HCT116 (cell line): ENCODE data around the gene PPP1R3C.

ENCODE experiments used
- POLR2A ChIP-seq: IDR thresholded peaks from 2 replicates; pipeline ENCODE4 v1.7.0; 2011; ENCODE audit warnings: borderline replicate concordance; ENCODE audit not compliant: insufficient read depth, insufficient read length; ENCODE audit errors: extremely low read depth
- TF ChIP-seq, protein P1 (sequence below), 3 experiments: fragments of 200-600 bp in 1 of 3; sonication (generic) in 1 of 3; IDR thresholded peaks in 2 of 3; conservative IDR thresholded peaks in 1 of 3; 2 replicates each; pipeline ENCODE4 v1.5.1; 2012 to 2017; ENCODE audit warnings: low read depth in 2 of 3, low read length in 2 of 3, antibody characterized with exemption in 1 of 3, borderline replicate concordance in 1 of 3, control low read depth in 1 of 3, mild to moderate bottlenecking in 1 of 3, mixed read lengths in 1 of 3, mixed run types in 1 of 3, moderate library complexity in 1 of 3; ENCODE audit not compliant: insufficient read depth in 1 of 3

DNA sequence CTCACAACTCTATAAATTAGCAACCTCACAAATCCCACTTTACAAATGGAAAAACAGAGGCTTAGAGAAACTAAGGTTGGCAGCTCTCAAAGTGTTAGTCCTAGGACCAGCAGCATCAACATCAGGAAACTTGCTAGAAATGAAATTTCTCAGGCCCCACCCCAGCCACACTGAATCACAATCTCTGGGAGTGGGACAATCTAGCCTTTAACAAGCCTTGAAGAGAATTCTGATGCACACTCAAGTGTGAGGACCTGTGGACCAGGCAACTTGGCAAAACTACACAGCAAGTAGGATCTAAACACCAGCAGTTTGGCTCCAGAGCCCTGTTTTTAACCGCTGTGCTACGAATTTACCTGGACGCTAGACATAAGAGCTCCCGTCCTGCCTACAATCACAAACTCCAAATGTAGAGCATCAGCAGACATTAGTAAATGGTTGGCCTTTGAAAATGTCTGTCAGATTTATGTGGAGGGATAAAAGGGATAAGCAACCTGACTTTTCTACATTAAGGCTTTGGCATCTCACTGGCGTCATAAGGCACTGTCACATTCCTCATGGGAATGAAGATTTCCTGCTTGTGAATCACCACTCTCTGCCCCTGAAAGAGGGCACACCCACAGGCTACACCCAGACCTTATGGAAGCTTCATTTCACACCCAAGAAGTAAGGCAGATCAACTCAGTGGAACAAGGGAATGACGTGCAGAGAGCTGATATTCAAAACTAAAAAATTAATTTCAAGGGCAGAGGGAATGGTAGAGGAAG is 34.5 kb downstream of the PPP1R3C start:
- TF ChIP-seq, protein P1, sequence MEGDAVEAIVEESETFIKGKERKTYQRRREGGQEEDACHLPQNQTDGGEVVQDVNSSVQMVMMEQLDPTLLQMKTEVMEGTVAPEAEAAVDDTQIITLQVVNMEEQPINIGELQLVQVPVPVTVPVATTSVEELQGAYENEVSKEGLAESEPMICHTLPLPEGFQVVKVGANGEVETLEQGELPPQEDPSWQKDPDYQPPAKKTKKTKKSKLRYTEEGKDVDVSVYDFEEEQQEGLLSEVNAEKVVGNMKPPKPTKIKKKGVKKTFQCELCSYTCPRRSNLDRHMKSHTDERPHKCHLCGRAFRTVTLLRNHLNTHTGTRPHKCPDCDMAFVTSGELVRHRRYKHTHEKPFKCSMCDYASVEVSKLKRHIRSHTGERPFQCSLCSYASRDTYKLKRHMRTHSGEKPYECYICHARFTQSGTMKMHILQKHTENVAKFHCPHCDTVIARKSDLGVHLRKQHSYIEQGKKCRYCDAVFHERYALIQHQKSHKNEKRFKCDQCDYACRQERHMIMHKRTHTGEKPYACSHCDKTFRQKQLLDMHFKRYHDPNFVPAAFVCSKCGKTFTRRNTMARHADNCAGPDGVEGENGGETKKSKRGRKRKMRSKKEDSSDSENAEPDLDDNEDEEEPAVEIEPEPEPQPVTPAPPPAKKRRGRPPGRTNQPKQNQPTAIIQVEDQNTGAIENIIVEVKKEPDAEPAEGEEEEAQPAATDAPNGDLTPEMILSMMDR (IDR thresholded peaks at IDR 0.05 in 2 of 3, conservative IDR thresholded peaks at IDR 0.05 in 1 of 3; ENCODE audit: borderline replicate concordance in 1 of 3, insufficient read depth in 1 of 3, low read depth in 2 of 3, low read length in 2 of 3), result no peak
- no peak for TF ChIP-seq POLR2A
